K562 (cell line): ENCODE results near the gene TRABD2B. TPM values are rescaled to one million over a fixed set of nuclear protein-coding genes. Genes with fewer than 3 reads are reported as not detected.

Experiments used
- ATAC-seq: fragments of 200-7000 bp; cut with Tn5 transposase; 3 replicates; pipeline ENCODE4 v1.9.1; 2020; ENCODE audit warnings: moderate library complexity
- BruUV-seq: library from RNA; stranded (reverse); fragments of 400-500 nt; replicated peaks from 2 replicates; lab custom pipeline; 2021; lab: Mats Ljungman, UMichigan
- CTCF ChIA-PET: fragments of 300-600 bp; formaldehyde crosslinking; extraction: SDS; loops from one replicate; lab custom pipeline; 2021; ENCODE audit warnings: low intra/inter-chr PET ratio; lab: Yijun Ruan, JAX
- POLR2A ChIA-PET: fragments of 300-600, 350-650 bp; sonication (Branson Sonifier 250); formaldehyde crosslinking; extraction: SDS; loops from one replicate; lab custom pipeline; 2021; ENCODE audit warnings: antibody characterized with exemption, inconsistent platforms; lab: Yijun Ruan, JAX
- DNase-seq, 4 experiments: peaks; one replicate each; pipeline versions ENCODE4 v3.0.0 to v3.0.0-alpha.2; 2011 to 2018; ENCODE audit warnings: low spot score in 3 of 4, mixed read lengths in 3 of 4; ENCODE audit errors: extremely low read depth in 1 of 4
- FAIRE-seq: peaks from 2 replicates; lab custom pipeline; 2011; peaks lifted over from hg19 to GRCh38; lab: Jason Lieb, UNC
- H2AFZ ChIP-seq: 2 replicates; pipeline ENCODE4 v1.6.0; 2011; ENCODE audit warnings: low read depth, low read length, control low read depth, inconsistent platforms
- H3K27ac ChIP-seq: fragments of 200-600 bp; 3 replicates; pipeline ENCODE4 v1.8.0; 2011; ENCODE audit warnings: low read depth, mild to moderate bottlenecking, control low read depth, inconsistent platforms, low read length, moderate library complexity, mixed read lengths; ENCODE audit errors: extremely low read depth
- H3K27me3 ChIP-seq, 2 experiments: fragments of 300-600 bp in 1 of 2; 2 replicates in 1 of 2; 3 replicates in 1 of 2; pipeline versions ENCODE4 v1.6.0 to v1.8.0; 2011; ENCODE audit warnings: inconsistent platforms in 2 of 2, low read length in 2 of 2, mild to moderate bottlenecking in 1 of 2, mixed read lengths in 1 of 2, moderate library complexity in 1 of 2; ENCODE audit not compliant: control insufficient read depth in 2 of 2, insufficient read depth in 2 of 2
- H3K36me3 ChIP-seq: fragments of 300-600 bp; 3 replicates; pipeline ENCODE4 v1.8.0; 2011; ENCODE audit warnings: mild to moderate bottlenecking, low read length, inconsistent platforms; ENCODE audit not compliant: control insufficient read depth, insufficient read depth
- H3K4me1 ChIP-seq, 2 experiments: fragments of 200-600 bp in 1 of 2; replicated peaks in 1 of 2; 2 replicates in 1 of 2; 3 replicates in 1 of 2; pipeline versions ENCODE4 v1.5.1 to v1.8.0; 2011; ENCODE audit warnings: inconsistent platforms in 2 of 2, low read length in 2 of 2, mild to moderate bottlenecking in 1 of 2, mixed read lengths in 1 of 2, moderate library complexity in 1 of 2; ENCODE audit not compliant: control insufficient read depth in 2 of 2, insufficient read depth in 2 of 2
- H3K4me2 ChIP-seq: 2 replicates; pipeline ENCODE4 v1.6.1; 2011; ENCODE audit warnings: low read length, control low read depth, inconsistent platforms, mixed read lengths; ENCODE audit not compliant: insufficient read depth
- H3K4me3 ChIP-seq: fragments of 200-600 bp; sonication (generic), shearing (Covaris generic); 2 replicates; pipeline ENCODE4 v1.5.1; 2016; ENCODE audit warnings: control low read depth, inconsistent platforms
- H3K79me2 ChIP-seq: fragments of 200-600 bp; 3 replicates; pipeline ENCODE4 v1.8.0; 2011; ENCODE audit warnings: low read length, inconsistent platforms; ENCODE audit not compliant: control insufficient read depth, insufficient read depth
- H3K9ac ChIP-seq, 2 experiments: 2 replicates each; pipeline versions ENCODE4 v1.6.0 to v1.6.1; 2011; ENCODE audit warnings: low read depth in 2 of 2, low read length in 2 of 2, control low read depth in 1 of 2, inconsistent platforms in 1 of 2, mild to moderate bottlenecking in 1 of 2, mixed read lengths in 1 of 2; ENCODE audit not compliant: insufficient read depth in 1 of 2
- H3K9me1 ChIP-seq: one replicate; pipeline ENCODE4 v1.6.0; 2011; ENCODE audit warnings: inconsistent platforms, mild to moderate bottlenecking, low read length, moderate library complexity; ENCODE audit not compliant: control insufficient read depth, insufficient read depth
- H3K9me3 ChIP-seq: replicated peaks from 2 replicates; pipeline ENCODE4 v1.5.1; 2011; ENCODE audit warnings: low read depth, low read length, inconsistent platforms; ENCODE audit not compliant: control insufficient read depth, insufficient read depth
- H4K20me1 ChIP-seq: replicated peaks from 2 replicates; pipeline ENCODE4 v1.6.1; 2011; ENCODE audit warnings: low read length, inconsistent platforms, mixed read lengths; ENCODE audit not compliant: control insufficient read depth, insufficient read depth
- BACH1 ChIP-seq: fragments of 200-800 bp; sonication (Bioruptor generic); IDR thresholded peaks from 2 replicates; pipeline ENCODE4 v1.6.1; 2016; ENCODE audit warnings: missing genetic modification characterization, missing compliant biosample characterization
- E2F3 ChIP-seq: fragments of 250-450 bp; sonication (Bioruptor Pico); IDR thresholded peaks from 2 replicates; pipeline ENCODE4 v1.4.0; 2020; ENCODE audit warnings: mild to moderate bottlenecking
- IRF2 ChIP-seq: sonication (generic); formaldehyde crosslinking; IDR thresholded peaks from 2 replicates; pipeline ENCODE4 v1.8.1; 2022; ENCODE audit warnings: mild to moderate bottlenecking, missing genetic modification reagents
- JUN ChIP-seq, 2 experiments: sonication (generic) in 1 of 2; formaldehyde crosslinking in 1 of 2; IDR thresholded peaks; 2 replicates each; pipeline versions ENCODE4 v1.6.1 to v1.8.0; 2012 to 2022; ENCODE audit warnings: borderline replicate concordance in 2 of 2, mild to moderate bottlenecking in 2 of 2, improper control_type of control experiment in 1 of 2, low read depth in 1 of 2, low read length in 1 of 2, missing genetic modification reagents in 1 of 2
- MTA3 ChIP-seq: fragments of 450-650 bp; formaldehyde crosslinking; IDR thresholded peaks from 2 replicates; pipeline ENCODE4 v1.6.1; 2017; ENCODE audit warnings: mild to moderate bottlenecking, borderline replicate concordance
- MYC ChIP-seq, 2 experiments: fragments of 250-450 bp in 1 of 2; sonication (Bioruptor Pico) in 1 of 2; IDR thresholded peaks; 2 replicates each; pipeline versions ENCODE4 v1.5.1 to v1.6.1; 2012 to 2021; ENCODE audit warnings: low read depth in 2 of 2, borderline replicate concordance in 1 of 2, improper control_type of control experiment in 1 of 2, low read length in 1 of 2, mild to moderate bottlenecking in 1 of 2, moderate library complexity in 1 of 2
- POLR2A ChIP-seq: fragments of 450-650 bp; conservative IDR thresholded peaks from 2 replicates; pipeline ENCODE4 v1.6.1; 2016
- RHOXF2B ChIP-seq: fragments of 250-450 bp; sonication (Bioruptor Pico); conservative IDR thresholded peaks from 2 replicates; pipeline ENCODE4 v1.5.1; 2021
- SMAD3 ChIP-seq: fragments of 450-650 bp; formaldehyde crosslinking; conservative IDR thresholded peaks from 2 replicates; pipeline ENCODE4 v1.4.0; 2020; ENCODE audit warnings: mild to moderate bottlenecking
- SRF ChIP-seq, 2 experiments: fragments of 250-450, 450-650 bp in 1 of 2; sonication (Bioruptor Pico) in 1 of 2; sonication (generic) in 1 of 2; formaldehyde crosslinking; IDR thresholded peaks; 2 replicates each; pipeline versions ENCODE4 v1.5.0 to v1.5.1; 2020 to 2022; ENCODE audit warnings: mild to moderate bottlenecking in 1 of 2, missing genetic modification reagents in 1 of 2
- TAF9B ChIP-seq: fragments of 450-650 bp; IDR thresholded peaks from 2 replicates; pipeline ENCODE4 v1.6.1; 2018; ENCODE audit warnings: mild to moderate bottlenecking; ENCODE audit not compliant: partially characterized antibody
- TFE3 ChIP-seq: fragments of 450-650 bp; formaldehyde crosslinking; IDR thresholded peaks from 2 replicates; pipeline ENCODE4 v1.4.0; 2020; ENCODE audit warnings: mild to moderate bottlenecking, mixed read lengths
- ZBTB1 ChIP-seq: sonication (generic); formaldehyde crosslinking; IDR thresholded peaks from 2 replicates; pipeline ENCODE4 v1.8.1; 2023; ENCODE audit warnings: missing genetic modification reagents, low read depth, mild to moderate bottlenecking, borderline replicate concordance
- ZBTB11 ChIP-seq, 3 experiments: fragments of 200-800 bp in 1 of 3; fragments of 250-450 bp in 1 of 3; fragments of 450-650 bp in 1 of 3; sonication (Bioruptor Pico) in 1 of 3; sonication (Bioruptor generic) in 1 of 3; formaldehyde crosslinking in 1 of 3; IDR thresholded peaks; 2 replicates each; pipeline versions ENCODE4 v1.6.1 to v1.8.0; 2016 to 2022; ENCODE audit warnings: mild to moderate bottlenecking in 2 of 3, missing genetic modification characterization in 2 of 3, missing compliant biosample characterization in 1 of 3, moderate library complexity in 1 of 3
- ZNF79 ChIP-seq: fragments of 250-450 bp; sonication (Bioruptor Pico); IDR thresholded peaks from 2 replicates; pipeline ENCODE4 v1.4.0; 2020; ENCODE audit warnings: low read depth, mild to moderate bottlenecking, moderate library complexity
- WGBS: fragments of 100-300 bp; shearing (Covaris generic); methylation state at CpG from one replicate; pipeline ENCODE4 v1.1.6; 2016; ENCODE audit warnings: low coverage, mixed read lengths; ENCODE audit not compliant: insufficient coverage; ENCODE audit errors: missing lambda C conversion rate; 5-methylcytosine and 5-hydroxymethylcytosine counted together
- in situ Hi-C: fragments of 300-500 bp; cut with MboI; formaldehyde crosslinking; loops from 4 replicates; pipeline ENCODE4 v1.15.0; 2018; ENCODE audit warnings: inconsistent platforms, mixed read lengths
- intact Hi-C: fragments of 100-400 bp; cut with micrococcal nuclease; formaldehyde crosslinking; loops from 2 replicates; pipeline ENCODE4 v1.14.2; 2022
- polyA plus RNA-seq, 8 experiments: library from polyadenylated mRNA; depleted of rRNA in 4 of 8; stranded (reverse) in 5 of 8; unstranded in 3 of 8; fragments of >200 nt; fragmentation: Nextera tagmentation in 2 of 8; fragmentation: Illumina TruSeq in 1 of 8; extraction: Ambion mirVana in 2 of 8; extraction: Trizol in 1 of 8; gene quantifications; 2 replicates each; pipeline versions ENCODE4 v1.2.1 to v1.2.3, GENCODE V29; 2011 to 2014; ENCODE audit warnings: inconsistent platforms in 1 of 8, missing spikeins in 1 of 8
- total RNA-seq, 7 experiments: library from RNA; depleted of rRNA in 6 of 7; stranded (reverse); fragments of >200 nt in 6 of 7; fragmentation: Illumina TruSeq in 2 of 7; extraction: Trizol in 2 of 7; gene quantifications; 2 replicates each; pipeline versions ENCODE4 v1.2.1 to v1.2.3, GENCODE V29; 2011 to 2021; ENCODE audit warnings: low replicate concordance in 1 of 7

TRABD2B gene
- total and polyA plus RNA-seq, 9 of the 15 experiments (the other 6 are each of a cell fraction or from before 2014, with no cell fraction given), result not detected

GRCh38 chr1:47976728-47977127, 20.5 kb downstream of the TRABD2B start:
- in situ Hi-C loops (no loop called here), intact Hi-C loops (no loop called here)
- no peak for FAIRE-seq

More at GRCh38 chr1:47976728-47977127, 20.5 kb downstream of the TRABD2B start:
- H3K4me2 ChIP-seq, result no peak overlapping the region
- TF ChIP-seq E2F3 (CRISPR knock-in tag), result no peak
- no peak for TF ChIP-seq POLR2A
- no peak for TF ChIP-seq TFE3
- TF ChIP-seq SRF (CRISPR knock-in tag; IDR thresholded peaks at IDR 0.05), result no peak
- no peak for TF ChIP-seq MTA3
- TF ChIP-seq ZBTB1, result no peak
- no peak for TF ChIP-seq TAF9B
- TF ChIP-seq IRF2 (CRISPR knock-in tag), result no peak
- TF ChIP-seq BACH1 (tag), result no peak
- TF ChIP-seq JUN (IDR thresholded peaks at IDR 0.05; ENCODE audit: borderline replicate concordance, low read depth, low read length), result no peak
- no peak for TF ChIP-seq JUN (CRISPR knock-in tag; IDR thresholded peaks at IDR 0.05; ENCODE audit: borderline replicate concordance)
- TF ChIP-seq SMAD3 (CRISPR knock-in tag), result no peak
- no peak for TF ChIP-seq ZBTB11 (CRISPR knock-in tag; IDR thresholded peaks at IDR 0.05)
- no peak for TF ChIP-seq MYC (IDR thresholded peaks at IDR 0.05; ENCODE audit: low read depth, low read length)
- TF ChIP-seq MYC (CRISPR knock-in tag; IDR thresholded peaks at IDR 0.05; ENCODE audit: borderline replicate concordance, low read depth), result no peak
- no peak for TF ChIP-seq RHOXF2B
- TF ChIP-seq ZNF79 (CRISPR knock-in tag), result no peak
- no peak overlapping the region for H3K27ac ChIP-seq
- no peak overlapping the region for H3K9ac ChIP-seq
- H3K4me3 ChIP-seq, result no peak overlapping the region
- H2AFZ ChIP-seq, result no peak overlapping the region
- peaks cover 0 to 16% of the 10 kb centered on the region in 2 experiments; a peak in 1 of 5 replicates for H3K27me3 ChIP-seq
- WGBS, result 0% methylated on average over 1 of the region's 2 CpGs
- H3K9me1 ChIP-seq, result no peaks in the 10 kb centered on the region
- no TSS peak for BruUV-seq
- no peaks in the 10 kb centered on the region; the same call in 1 of the 2 replicates for H4K20me1 ChIP-seq
- H3K36me3 ChIP-seq, result no peaks in the 10 kb centered on the region
- ATAC-seq (no peak), DNase-seq (no peak)
- ChIA-PET POLR2A (no interaction called here), CTCF (no interaction called here)
- H3K4me1 ChIP-seq, result no peaks in the 10 kb centered on the region
- H3K79me2 ChIP-seq, result no peaks in the 10 kb centered on the region
- no peaks in the 10 kb centered on the region for H3K9me3 ChIP-seq
